ENCODE results near the gene ATAD3C. TPM values are rescaled to one million over a fixed set of nuclear protein-coding genes. Genes with fewer than 3 reads are reported as not detected.

ATAD3C gene
- total and polyA plus RNA-seq, 2 of the 8 experiments (the other 6 are each of a cell fraction or from before 2014, with no cell fraction given), result 2.0 to 2.7 TPM

- Histone ChIP-seq H2BK5ac (ENCODE audit: low read depth, low read length) (no peak overlapping the region), H3K4me2 (ENCODE audit: insufficient read depth in 1 of 2, low read depth in 2 of 2, low read length in 2 of 2) (no peak overlapping the region), H3K79me1 (ENCODE audit: low read depth, low read length) (peaks cover 2% of the 10 kb centered on the region), H3K4me1 (replicated peaks in 1 of 4; ENCODE audit: control insufficient read depth in 3 of 4, insufficient read depth in 4 of 4, low read length in 3 of 4) (no peaks in the 10 kb centered on the region), H3K14ac (ENCODE audit: insufficient read length) (no peak overlapping the region), H2BK20ac (ENCODE audit: low read length) (no peak overlapping the region), H2AK5ac (ENCODE audit: low read depth, low read length) (no peak overlapping the region), H2BK15ac (ENCODE audit: low read length) (no peak overlapping the region), H4K5ac (ENCODE audit: insufficient read length, low read depth, low read length) (no peak overlapping the region), H4K91ac (replicated peaks; ENCODE audit: insufficient read length, low read length) (no peak overlapping the region), H4K20me1 (replicated peaks in 1 of 2; ENCODE audit: control insufficient read depth in 1 of 2, insufficient read depth in 2 of 2, low read length in 2 of 2) (peaks cover 0 to 7% of the 10 kb centered on the region in 2 experiments), H3K79me2 (ENCODE audit: control insufficient read depth in 1 of 2, insufficient read depth in 2 of 2, low read length in 2 of 2) (peaks cover 0 to 2% of the 10 kb centered on the region in 2 experiments; a peak in 1 of 4 replicates), H3K4ac (replicated peaks; ENCODE audit: insufficient read length, low read depth, low read length) (no peak overlapping the region), H3K9ac (replicated peaks in 1 of 4; ENCODE audit: extremely low read depth in 1 of 4, low read depth in 3 of 4, low read length in 3 of 4) (no peak overlapping the region), H2BK120ac (replicated peaks; ENCODE audit: low read depth, low read length) (no peak overlapping the region), H2AFZ (ENCODE audit: low read length) (no peak overlapping the region), H3K23me2 (ENCODE audit: low read depth, low read length) (no peaks in the 10 kb centered on the region), H3K27ac (ENCODE audit: low read depth, low read length) (no peak overlapping the region), H3K4me3 (ENCODE audit: extremely low read depth in 1 of 4, insufficient read depth in 2 of 4, low read depth in 3 of 4, low read length in 4 of 4) (no peak overlapping the region), H2BK12ac (ENCODE audit: low read depth, low read length) (no peak overlapping the region), H3K56ac (replicated peaks; ENCODE audit: insufficient read length, low read depth, low read length) (no peak overlapping the region), H4K8ac (ENCODE audit: extremely low read depth, insufficient read depth, low read length) (no peak overlapping the region), H3K18ac (ENCODE audit: extremely low read depth, low read length) (no peak overlapping the region), H3K23ac (ENCODE audit: insufficient read length) (no peak overlapping the region), H3K9me3 (ENCODE audit: insufficient read depth in 2 of 2, low read depth in 1 of 2, low read length in 1 of 2) (no peaks in the 10 kb centered on the region), H3K36me3 (ENCODE audit: control insufficient read depth in 2 of 4, insufficient read depth in 4 of 4, low read length in 3 of 4) (peaks cover 8 to 31% (median 15%) of the 10 kb centered on the region in 4 experiments), H3K27me3 (replicated peaks in 1 of 4; ENCODE audit: control insufficient read depth in 3 of 4, extremely low read depth in 1 of 4, insufficient read depth in 3 of 4, low read length in 3 of 4) (no peaks in the 10 kb centered on the region)
- no peak for DNase-seq (ENCODE audit: low read depth in 1 of 2, low spot score in 2 of 2)
- WGBS, 2 experiments (ENCODE audit: extremely low coverage in 1 of 2, insufficient coverage in 1 of 2, insufficient read length in 1 of 2, insufficient replicate concordance in 2 of 2, low coverage in 1 of 2, low lambda C conversion rate in 2 of 2, missing lambda C conversion rate in 1 of 2), result 91% methylated on average over 22 of the region's 28 CpGs; no CpG with 5 or more reads in 1 of the 2 experiments
- CTCF ChIA-PET (ENCODE audit: partially characterized antibody), result no interaction called here
- POLR2A ChIA-PET (ENCODE audit: partially characterized antibody), result no interaction called here
- no peak for TF ChIP-seq JUND (IDR thresholded peaks at IDR 0.05; ENCODE audit: low read length)
- no peak for TF ChIP-seq HDAC2 (IDR thresholded peaks at IDR 0.05; ENCODE audit: borderline replicate concordance in 1 of 2, low read depth in 2 of 2, low read length in 2 of 2)
- TF ChIP-seq CHD2 (IDR thresholded peaks at IDR 0.05; ENCODE audit: low read length), result no peak
- TF ChIP-seq ASH2L (IDR thresholded peaks at IDR 0.05; ENCODE audit: low read length), result no peak
- no peak for TF ChIP-seq GTF2F1 (IDR thresholded peaks at IDR 0.05; ENCODE audit: borderline replicate concordance, low read depth, low read length)
- no peak for TF ChIP-seq SRF (IDR thresholded peaks at IDR 0.05; ENCODE audit: low read depth, low read length)
- TF ChIP-seq CEBPB (IDR thresholded peaks at IDR 0.05; ENCODE audit: low read depth, low read length), result no peak
- TF ChIP-seq HDAC6 (IDR thresholded peaks at IDR 0.05; ENCODE audit: low read depth, low read length), result no peak
- FAIRE-seq, result no peak
Observed at GRCh38 chr1:1517973-1518620, 68.6 kb downstream of the ATAD3C start.

Data from H1 (cell line).